ENCODE results near the gene WASF3.

Gene WASF3

DNA sequence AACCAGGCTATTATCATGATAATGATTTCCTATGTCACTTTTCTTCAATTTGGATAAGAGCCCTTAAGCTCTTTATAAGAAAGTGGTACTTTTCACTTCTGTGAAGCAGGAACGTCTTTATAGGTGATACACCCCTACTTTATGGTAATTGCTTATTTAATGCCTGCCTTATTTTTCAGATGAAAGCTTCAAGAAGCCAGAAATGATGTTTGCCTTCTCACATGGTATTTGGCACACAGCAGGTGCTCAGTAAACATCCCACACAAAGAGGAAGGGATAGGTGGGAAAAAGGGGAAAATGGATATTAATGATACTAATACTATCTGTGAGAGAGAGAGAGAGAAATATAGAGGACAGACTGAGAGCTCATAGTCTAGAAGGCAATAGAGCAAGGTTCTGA is 29.0 kb upstream of the WASF3 start:
- peaks cover 26% of the 10 kb centered on the region for H3K4me1 ChIP-seq (ENCODE audit: control insufficient read depth, low read depth, low read length)
- H3K27me3 ChIP-seq (ENCODE audit: control insufficient read depth, insufficient read depth, low read length): no peaks in the 10 kb centered on the region
- H3K9me3 ChIP-seq (ENCODE audit: control insufficient read depth, low read depth, low read length): no peaks in the 10 kb centered on the region
- H3K36me3 ChIP-seq (ENCODE audit: control insufficient read depth, low read depth, low read length): no peaks in the 10 kb centered on the region
- H3K27ac ChIP-seq (ENCODE audit: low read length): no peak overlapping the region
- no peak overlapping the region for H3K9ac ChIP-seq (ENCODE audit: low read length)
- no peak overlapping the region for H3K4me3 ChIP-seq (ENCODE audit: low read length)

DNA sequence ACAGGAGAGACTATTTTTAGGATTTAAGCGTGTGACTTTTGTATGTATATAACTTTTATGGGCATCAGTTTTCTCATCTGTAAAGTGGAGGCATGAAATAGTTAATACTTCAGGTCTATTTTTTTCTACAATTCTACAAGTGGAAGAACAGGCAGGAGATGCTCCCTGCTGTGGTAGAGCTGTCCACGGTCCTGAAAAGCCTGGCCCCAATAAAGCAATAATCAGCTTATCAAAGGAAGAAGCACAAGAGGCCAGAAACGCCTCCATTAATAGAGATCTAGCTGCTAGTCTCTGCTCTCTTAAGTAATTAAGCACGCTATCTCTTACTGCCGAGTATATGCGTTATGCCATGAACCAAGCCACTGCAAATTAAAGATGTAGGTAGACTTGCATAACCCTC is 28.0 kb upstream of the WASF3 start:
- no peaks in the 10 kb centered on the region for H3K27me3 ChIP-seq (ENCODE audit: control insufficient read depth, insufficient read depth, low read length)
- no peak overlapping the region for H3K27ac ChIP-seq (ENCODE audit: low read length)
- H3K36me3 ChIP-seq (ENCODE audit: control insufficient read depth, low read depth, low read length): no peaks in the 10 kb centered on the region
- peaks cover 26% of the 10 kb centered on the region for H3K4me1 ChIP-seq (ENCODE audit: control insufficient read depth, low read depth, low read length)
- H3K9ac ChIP-seq (ENCODE audit: low read length): no peak overlapping the region
- no peaks in the 10 kb centered on the region for H3K9me3 ChIP-seq (ENCODE audit: control insufficient read depth, low read depth, low read length)
- no peak overlapping the region for H3K4me3 ChIP-seq (ENCODE audit: low read length)

DNA sequence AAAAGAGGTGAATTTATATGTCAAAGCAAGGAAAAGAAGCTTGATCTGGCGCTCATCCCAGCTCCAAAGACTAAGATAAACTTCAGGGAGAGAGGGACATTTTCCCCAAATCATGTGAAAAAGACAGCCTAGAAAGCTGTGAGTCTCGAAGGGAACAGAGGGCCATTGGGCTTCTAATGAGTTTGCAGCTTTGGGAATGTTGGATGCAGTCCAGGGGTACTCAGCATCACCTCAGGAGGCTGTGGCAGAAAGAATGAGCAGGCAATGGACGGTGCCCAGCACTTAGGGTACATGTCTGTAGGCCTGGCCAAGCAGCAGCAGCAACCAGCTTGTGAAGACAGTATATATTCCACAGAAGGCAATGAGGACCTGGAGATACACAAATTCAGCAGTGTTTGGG is 25.7 kb upstream of the WASF3 start:
- Histone ChIP-seq H3K9me3 (ENCODE audit: control insufficient read depth, low read depth, low read length) (no peaks in the 10 kb centered on the region), H3K27ac (ENCODE audit: low read length) (no peak overlapping the region), H3K36me3 (ENCODE audit: control insufficient read depth, low read depth, low read length) (no peaks in the 10 kb centered on the region), H3K27me3 (ENCODE audit: control insufficient read depth, insufficient read depth, low read length) (no peaks in the 10 kb centered on the region), H3K9ac (ENCODE audit: low read length) (no peak overlapping the region), H3K4me3 (ENCODE audit: low read length) (no peak overlapping the region), H3K4me1 (ENCODE audit: control insufficient read depth, low read depth, low read length) (peaks cover 18% of the 10 kb centered on the region)

DNA sequence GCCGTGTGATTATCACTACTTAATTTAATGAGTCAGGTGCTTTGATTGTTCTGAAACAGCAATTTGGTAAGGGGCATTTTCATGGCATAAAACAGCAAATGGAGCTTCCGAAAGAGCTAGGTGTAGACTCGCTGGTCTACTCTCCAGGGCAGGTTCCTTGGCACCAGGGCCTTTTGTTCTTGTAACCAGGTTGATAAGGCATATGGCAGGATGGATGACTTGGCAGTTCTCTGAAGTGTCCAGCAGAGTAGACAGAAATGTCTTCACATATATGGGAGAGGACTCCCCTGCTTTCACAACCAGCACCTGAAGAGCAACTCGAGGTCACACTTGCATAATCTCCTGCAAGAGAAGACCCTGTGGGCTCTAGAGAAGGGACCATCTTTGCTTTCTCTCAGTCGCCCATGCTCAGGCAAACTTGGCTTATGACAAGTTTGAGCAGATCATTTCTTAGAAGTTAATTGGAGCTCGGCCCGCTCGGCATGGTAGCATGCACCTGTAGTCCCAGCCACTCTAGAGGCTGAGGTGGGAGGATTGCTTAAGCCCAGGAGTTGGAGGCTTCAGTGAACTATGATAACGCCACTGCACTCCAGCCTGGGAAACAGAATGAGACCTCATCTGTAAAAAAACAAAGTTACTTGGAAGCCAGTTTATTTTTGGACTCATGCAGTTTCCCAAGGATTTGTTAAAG is 23.3 kb upstream of the WASF3 start:
- Histone ChIP-seq H3K36me3 (ENCODE audit: control insufficient read depth, low read depth, low read length) (no peaks in the 10 kb centered on the region), H3K27ac (ENCODE audit: low read length) (no peak overlapping the region), H3K4me3 (ENCODE audit: low read length) (no peak overlapping the region), H3K27me3 (ENCODE audit: control insufficient read depth, insufficient read depth, low read length) (no peaks in the 10 kb centered on the region), H3K9me3 (ENCODE audit: control insufficient read depth, low read depth, low read length) (no peaks in the 10 kb centered on the region), H3K9ac (ENCODE audit: low read length) (no peak overlapping the region), H3K4me1 (ENCODE audit: control insufficient read depth, low read depth, low read length) (peaks cover 5% of the 10 kb centered on the region)

DNA sequence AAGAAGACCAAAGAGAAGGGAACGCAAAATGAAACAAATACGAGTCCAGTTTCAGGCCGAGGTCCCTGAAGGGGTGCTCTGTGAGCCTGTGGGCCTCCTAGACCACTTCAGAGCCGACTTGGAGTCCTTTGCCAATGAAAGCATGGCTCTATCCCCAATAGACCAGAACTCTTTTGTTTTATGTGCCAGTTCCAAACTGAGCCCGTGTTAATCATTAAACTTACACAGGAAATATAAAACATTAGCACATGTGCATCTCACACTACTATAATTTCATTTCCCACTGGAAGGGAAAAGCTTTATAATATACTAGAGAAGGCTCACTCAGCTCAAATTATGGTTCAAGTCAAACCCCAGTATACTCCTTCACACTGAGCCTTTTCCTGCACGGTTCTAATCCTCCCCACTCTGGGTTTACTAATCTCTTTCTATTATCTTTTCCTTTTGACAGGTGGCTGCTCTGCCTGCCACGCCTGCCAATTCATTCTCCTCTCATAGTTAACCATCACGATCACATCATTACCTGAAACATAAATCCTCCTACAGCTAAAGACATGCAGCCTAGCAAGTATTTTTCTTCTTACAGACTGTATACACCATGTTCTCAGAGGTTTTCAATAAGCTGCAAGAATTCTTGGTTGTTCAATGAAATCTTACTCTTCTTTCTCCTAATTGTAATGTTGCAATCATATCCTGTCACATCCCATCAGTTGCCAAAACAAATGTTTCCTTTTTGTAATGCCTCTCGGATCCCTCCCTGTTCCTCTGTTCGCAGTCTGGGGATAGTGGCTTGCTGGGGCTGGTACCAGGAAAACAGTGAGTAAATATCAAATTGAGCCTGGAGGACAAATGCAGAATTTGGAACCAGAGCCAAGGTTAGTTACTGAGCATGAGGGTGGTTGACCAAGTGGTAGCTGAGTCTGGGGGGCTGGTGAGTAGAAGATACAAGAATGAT is 18.8 kb upstream of the WASF3 start:
- Histone ChIP-seq H3K9ac (ENCODE audit: low read length) (no peak overlapping the region), H3K9me3 (ENCODE audit: control insufficient read depth, low read depth, low read length) (no peaks in the 10 kb centered on the region), H3K27ac (ENCODE audit: low read length) (no peak overlapping the region), H3K27me3 (ENCODE audit: control insufficient read depth, insufficient read depth, low read length) (no peaks in the 10 kb centered on the region), H3K4me1 (ENCODE audit: control insufficient read depth, low read depth, low read length) (no peaks in the 10 kb centered on the region), H3K4me3 (ENCODE audit: low read length) (no peak overlapping the region), H3K36me3 (ENCODE audit: control insufficient read depth, low read depth, low read length) (no peaks in the 10 kb centered on the region)

DNA sequence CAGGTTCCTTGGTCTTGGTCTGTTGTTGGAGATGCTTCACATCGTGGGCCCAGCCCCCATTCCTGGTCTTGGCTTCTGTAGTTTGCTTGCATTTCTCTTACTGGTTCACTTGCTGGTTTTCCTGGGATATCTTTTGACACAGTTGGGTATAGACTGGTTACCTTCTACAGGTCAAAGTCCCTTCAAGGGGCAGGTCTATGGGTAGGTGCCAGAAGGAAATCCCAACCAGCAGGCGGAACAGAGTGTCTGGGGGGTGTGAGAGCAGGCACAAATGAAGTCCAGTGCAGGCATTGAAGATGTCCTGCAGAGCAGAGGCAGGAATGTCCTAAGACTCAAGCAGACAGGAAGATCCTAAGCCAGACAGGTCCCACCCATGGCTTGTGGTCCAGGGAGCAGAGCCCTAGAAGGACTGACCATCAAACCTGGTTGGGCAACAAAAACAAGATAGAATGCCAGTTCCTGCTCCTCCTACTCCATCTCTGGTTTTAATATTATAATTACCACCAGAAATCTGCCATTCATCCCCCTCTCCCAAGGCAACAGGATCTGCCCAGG is 17.7 kb upstream of the WASF3 start:
- no peaks in the 10 kb centered on the region for H3K9me3 ChIP-seq (ENCODE audit: control insufficient read depth, low read depth, low read length)
- no peaks in the 10 kb centered on the region for H3K4me1 ChIP-seq (ENCODE audit: control insufficient read depth, low read depth, low read length)
- no peak overlapping the region for H3K4me3 ChIP-seq (ENCODE audit: low read length)
- no peak overlapping the region for H3K27ac ChIP-seq (ENCODE audit: low read length)
- H3K36me3 ChIP-seq (ENCODE audit: control insufficient read depth, low read depth, low read length): no peaks in the 10 kb centered on the region
- no peak overlapping the region for H3K9ac ChIP-seq (ENCODE audit: low read length)
- no peaks in the 10 kb centered on the region for H3K27me3 ChIP-seq (ENCODE audit: control insufficient read depth, insufficient read depth, low read length)

DNA sequence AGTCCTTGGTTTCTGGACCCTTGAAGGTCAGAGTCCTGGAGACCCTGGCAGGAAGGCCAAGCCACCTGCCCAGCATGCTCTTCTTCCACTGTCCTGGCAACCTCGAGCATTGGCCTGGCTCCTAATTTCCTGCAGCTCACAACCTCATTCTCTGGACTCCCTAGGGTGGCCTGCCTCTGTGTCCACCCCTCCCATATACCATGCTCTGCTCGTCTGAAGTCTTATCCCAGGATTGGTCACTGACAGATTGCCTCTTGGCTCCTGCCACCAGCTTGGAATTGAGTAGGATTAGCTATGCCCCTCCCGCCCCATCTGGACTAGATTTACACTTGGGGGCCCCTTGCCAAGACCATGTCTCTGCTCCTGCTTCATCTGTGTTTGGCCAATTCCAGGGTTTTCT is 17.1 kb upstream of the WASF3 start:
- Histone ChIP-seq H3K4me3 (ENCODE audit: low read length) (no peak overlapping the region), H3K27ac (ENCODE audit: low read length) (no peak overlapping the region), H3K4me1 (ENCODE audit: control insufficient read depth, low read depth, low read length) (no peaks in the 10 kb centered on the region), H3K36me3 (ENCODE audit: control insufficient read depth, low read depth, low read length) (no peaks in the 10 kb centered on the region), H3K27me3 (ENCODE audit: control insufficient read depth, insufficient read depth, low read length) (no peaks in the 10 kb centered on the region), H3K9ac (ENCODE audit: low read length) (no peak overlapping the region), H3K9me3 (ENCODE audit: control insufficient read depth, low read depth, low read length) (no peaks in the 10 kb centered on the region)

DNA sequence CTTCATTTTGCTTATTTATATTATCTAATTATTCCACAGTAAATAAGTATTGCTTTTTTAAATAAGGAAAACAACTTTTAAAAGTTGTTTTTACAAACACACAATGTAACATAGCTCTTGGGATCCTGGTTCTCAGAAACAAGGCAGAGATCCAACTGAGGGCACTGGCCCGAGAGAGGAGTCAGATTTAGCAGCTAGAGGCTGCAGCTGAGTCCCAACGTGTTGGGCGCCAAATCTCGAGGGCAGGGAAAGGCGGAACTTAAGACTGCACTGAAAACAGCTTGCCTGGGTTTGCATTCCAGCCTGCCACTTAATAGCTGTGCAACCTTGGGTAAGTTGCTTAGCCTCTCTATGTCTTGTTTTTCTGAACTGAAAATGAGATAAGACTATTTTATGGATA is 16.4 kb upstream of the WASF3 start:
- H3K4me3 ChIP-seq (ENCODE audit: low read length): no peak overlapping the region
- no peaks in the 10 kb centered on the region for H3K9me3 ChIP-seq (ENCODE audit: control insufficient read depth, low read depth, low read length)
- no peaks in the 10 kb centered on the region for H3K4me1 ChIP-seq (ENCODE audit: control insufficient read depth, low read depth, low read length)
- no peaks in the 10 kb centered on the region for H3K36me3 ChIP-seq (ENCODE audit: control insufficient read depth, low read depth, low read length)
- no peaks in the 10 kb centered on the region for H3K27me3 ChIP-seq (ENCODE audit: control insufficient read depth, insufficient read depth, low read length)
- H3K9ac ChIP-seq (ENCODE audit: low read length): no peak overlapping the region
- H3K27ac ChIP-seq (ENCODE audit: low read length): no peak overlapping the region

DNA sequence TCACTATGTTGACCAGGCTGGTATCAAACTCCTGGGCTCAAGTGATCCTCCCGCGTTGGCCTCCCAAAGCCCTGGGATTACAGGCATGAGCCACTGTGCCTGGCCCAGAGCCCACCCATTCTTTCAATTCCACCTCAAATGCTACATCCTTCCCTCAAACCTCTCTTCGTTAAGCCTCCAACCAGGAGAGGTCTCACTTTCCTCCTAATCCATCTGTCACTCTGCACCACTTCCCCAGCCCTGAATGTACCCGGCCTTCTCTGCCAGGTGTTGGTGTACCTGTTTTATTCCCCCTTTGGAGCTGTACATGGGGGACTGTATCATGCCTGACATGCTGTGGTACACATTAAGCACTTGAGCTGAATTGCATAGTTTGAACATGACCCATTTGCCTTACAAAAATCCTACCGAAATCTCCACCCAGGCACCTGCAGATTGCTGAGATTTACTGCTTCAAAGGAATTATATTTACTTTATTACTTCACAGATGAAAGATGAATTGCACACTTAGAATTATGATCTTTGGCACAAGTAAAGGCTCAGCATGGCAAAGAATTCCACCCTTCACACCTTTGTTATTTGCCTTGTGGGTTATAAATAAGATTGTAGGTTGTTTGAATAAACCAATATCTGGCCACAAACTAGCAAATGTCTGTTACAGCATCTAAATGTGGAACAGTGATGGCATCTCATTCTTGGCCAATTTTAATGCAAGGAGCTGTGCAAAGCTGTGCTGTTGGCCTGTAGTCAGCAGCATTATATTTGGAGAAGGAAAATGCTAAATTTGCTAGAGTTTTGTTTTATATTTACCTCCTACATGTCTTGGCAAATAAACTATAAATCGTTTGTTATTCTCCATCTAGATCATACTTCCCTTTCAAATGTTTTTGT is 15.6 kb upstream of the WASF3 start:
- Histone ChIP-seq H3K4me3 (ENCODE audit: low read length) (no peak overlapping the region), H3K36me3 (ENCODE audit: control insufficient read depth, low read depth, low read length) (no peaks in the 10 kb centered on the region), H3K27me3 (ENCODE audit: control insufficient read depth, insufficient read depth, low read length) (no peaks in the 10 kb centered on the region)

DNA sequence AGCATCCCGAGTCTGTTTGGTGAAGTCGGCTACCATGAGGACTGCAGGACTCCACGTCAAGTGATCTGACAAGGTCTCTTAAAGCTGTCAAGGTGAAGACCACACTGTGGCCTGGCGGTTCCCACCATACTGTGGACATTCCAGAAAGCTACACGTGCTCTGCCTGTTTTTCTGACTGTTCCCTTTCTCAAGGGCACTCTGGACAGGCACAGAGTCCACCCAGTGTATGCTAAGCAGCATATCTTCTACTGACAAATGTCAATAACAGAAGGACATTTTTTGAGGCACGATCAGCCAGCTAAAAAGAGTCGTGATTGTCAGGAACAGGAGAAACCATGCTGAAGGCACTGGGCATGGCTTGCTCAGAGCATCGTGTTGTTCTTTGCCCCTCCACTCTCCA is 12.8 kb upstream of the WASF3 start:
- no peaks in the 10 kb centered on the region for H3K36me3 ChIP-seq (ENCODE audit: control insufficient read depth, low read depth, low read length)
- no peak overlapping the region for H3K9ac ChIP-seq (ENCODE audit: low read length)
- H3K4me1 ChIP-seq (ENCODE audit: control insufficient read depth, low read depth, low read length): no peaks in the 10 kb centered on the region
- H3K27me3 ChIP-seq (ENCODE audit: control insufficient read depth, insufficient read depth, low read length): no peaks in the 10 kb centered on the region
- H3K4me3 ChIP-seq (ENCODE audit: low read length): no peak overlapping the region
- no peak overlapping the region for H3K27ac ChIP-seq (ENCODE audit: low read length)
- no peaks in the 10 kb centered on the region for H3K9me3 ChIP-seq (ENCODE audit: control insufficient read depth, low read depth, low read length)

More for the DNA sequence above, 15.6 kb upstream of the WASF3 start:
- Histone ChIP-seq H3K27ac (ENCODE audit: low read length) (no peak overlapping the region), H3K9ac (ENCODE audit: low read length) (no peak overlapping the region), H3K9me3 (ENCODE audit: control insufficient read depth, low read depth, low read length) (no peaks in the 10 kb centered on the region), H3K4me1 (ENCODE audit: control insufficient read depth, low read depth, low read length) (no peaks in the 10 kb centered on the region)

DNA sequence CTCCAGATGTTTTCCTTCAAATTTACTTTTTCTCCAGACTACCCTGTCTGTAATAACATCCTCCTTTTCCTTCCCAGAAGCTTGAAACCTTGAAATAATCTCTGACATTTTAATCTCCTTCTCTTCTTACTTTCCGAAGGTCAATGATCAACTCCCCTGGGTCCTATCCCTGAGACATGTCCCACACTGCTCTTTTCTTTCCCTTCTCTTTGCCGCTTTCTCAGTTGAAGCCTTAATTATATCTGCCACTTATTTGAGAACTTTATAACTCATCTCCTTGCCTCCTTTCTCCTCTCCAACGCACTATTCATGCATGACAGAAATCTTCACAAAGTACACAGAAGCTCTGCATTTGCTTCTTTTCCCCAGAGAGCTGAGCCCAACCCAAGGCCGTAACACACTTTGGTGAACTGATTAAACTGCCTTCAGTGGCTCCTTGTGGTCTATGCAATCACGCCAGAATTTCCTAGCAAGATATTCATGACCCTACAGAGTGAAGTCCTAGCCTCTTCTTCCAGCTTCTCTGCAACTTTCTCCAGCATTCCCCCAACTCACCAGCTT is 9.2 kb upstream of the WASF3 start:
- H3K27me3 ChIP-seq (ENCODE audit: control insufficient read depth, insufficient read depth, low read length): no peaks in the 10 kb centered on the region
- H3K4me3 ChIP-seq (ENCODE audit: low read length): no peak overlapping the region
- H3K9ac ChIP-seq (ENCODE audit: low read length): no peak overlapping the region
- no peaks in the 10 kb centered on the region for H3K9me3 ChIP-seq (ENCODE audit: control insufficient read depth, low read depth, low read length)
- no peaks in the 10 kb centered on the region for H3K36me3 ChIP-seq (ENCODE audit: control insufficient read depth, low read depth, low read length)
- H3K4me1 ChIP-seq (ENCODE audit: control insufficient read depth, low read depth, low read length): no peaks in the 10 kb centered on the region
- no peak overlapping the region for H3K27ac ChIP-seq (ENCODE audit: low read length)

Measured in iPS-18a (cell line).